HepG2 (cell line): Measurements from ENCODE around the gene PLD4. TPM values are rescaled to one million over a fixed set of nuclear protein-coding genes. Genes with fewer than 3 reads are reported as not detected.

Experiments
- ATAC-seq: fragments of 200-7000 bp; cut with Tn5 transposase; 3 replicates; pipeline ENCODE4 v1.9.1; 2020; ENCODE audit warnings: mild to moderate bottlenecking, moderate library complexity
- BruUV-seq: library from RNA; stranded (reverse); fragments of 400-500 nt; replicated peaks from 2 replicates; lab custom pipeline; 2021; lab: Mats Ljungman, UMichigan
- CTCF ChIA-PET: fragments of 300-600 bp; formaldehyde crosslinking; extraction: SDS; loops from one replicate; lab custom pipeline; 2021; ENCODE audit warnings: low total read pairs, inconsistent platforms, low intra/inter-chr PET ratio; lab: Yijun Ruan, JAX
- POLR2A ChIA-PET: fragments of 350-600 bp; sonication (Branson Sonifier 250); formaldehyde crosslinking; loops from one replicate; lab custom pipeline; 2020; ENCODE audit warnings: antibody characterized with exemption, inconsistent platforms; lab: Yijun Ruan, JAX
- DNase-seq: peaks from one replicate; pipeline ENCODE4 v3.0.0-alpha.2; 2015; ENCODE audit warnings: low spot score
- FAIRE-seq: peaks from 3 replicates; lab custom pipeline; 2011; peaks lifted over from hg19 to GRCh38; lab: Jason Lieb, UNC
- H2AFZ ChIP-seq: one replicate; pipeline ENCODE4 v1.6.1; 2011; ENCODE audit warnings: low read length, inconsistent platforms
- H3K27ac ChIP-seq: fragments of 300-600 bp; 3 replicates; pipeline ENCODE4 v1.8.0; 2011; ENCODE audit warnings: mixed run types, mild to moderate bottlenecking, mixed read lengths, low read length, inconsistent platforms; ENCODE audit not compliant: insufficient read depth; ENCODE audit errors: extremely low read length
- H3K27me3 ChIP-seq, 2 experiments: fragments of 200-600 bp in 1 of 2; 2 replicates in 1 of 2; 3 replicates in 1 of 2; pipeline versions ENCODE4 v1.6.0 to v1.8.0; 2011; ENCODE audit warnings: low read length in 2 of 2, mild to moderate bottlenecking in 2 of 2, moderate library complexity in 2 of 2, inconsistent platforms in 1 of 2; ENCODE audit not compliant: insufficient read depth in 2 of 2, control insufficient read depth in 1 of 2
- H3K36me3 ChIP-seq, 2 experiments: fragments of 200-600 bp in 1 of 2; replicated peaks in 1 of 2; 2 replicates in 1 of 2; 3 replicates in 1 of 2; pipeline versions ENCODE4 v1.5.1 to v1.8.0; 2011; ENCODE audit warnings: low read length in 2 of 2, inconsistent platforms in 1 of 2; ENCODE audit not compliant: insufficient read depth in 2 of 2, control insufficient read depth in 1 of 2
- H3K4me1 ChIP-seq: 2 replicates; pipeline ENCODE4 v1.5.1; 2012; ENCODE audit warnings: low read length, inconsistent platforms; ENCODE audit not compliant: insufficient read depth
- H3K4me2 ChIP-seq: 2 replicates; pipeline ENCODE4 v1.6.0; 2011; ENCODE audit warnings: low read depth, low read length, inconsistent platforms
- H3K4me3 ChIP-seq, 3 experiments: fragments of 200-600 bp in 1 of 3; sonication (generic), shearing (Covaris generic) in 1 of 3; replicated peaks in 1 of 3; 2 replicates each; pipeline ENCODE4 v1.5.1; 2011 to 2016; ENCODE audit warnings: low read length in 3 of 3, inconsistent platforms in 2 of 3, low read depth in 2 of 3, mild to moderate bottlenecking in 2 of 3, control low read depth in 1 of 3, mixed read lengths in 1 of 3; ENCODE audit not compliant: insufficient read depth in 1 of 3
- H3K79me2 ChIP-seq: one replicate; pipeline ENCODE4 v1.6.1; 2011; ENCODE audit warnings: low read length, inconsistent platforms; ENCODE audit not compliant: insufficient read depth
- H3K9ac ChIP-seq: 2 replicates; pipeline ENCODE4 v1.6.0; 2011; ENCODE audit warnings: mild to moderate bottlenecking, low read depth, low read length, inconsistent platforms; ENCODE audit not compliant: insufficient read depth
- H3K9me3 ChIP-seq: 2 replicates; pipeline ENCODE4 v1.5.1; 2012; ENCODE audit warnings: mild to moderate bottlenecking, low read length
- H4K20me1 ChIP-seq: 2 replicates; pipeline ENCODE4 v1.6.0; 2011; ENCODE audit warnings: inconsistent platforms, mild to moderate bottlenecking, low read length, moderate library complexity; ENCODE audit not compliant: insufficient read depth
- FOXJ3 ChIP-seq: sonication (generic); formaldehyde crosslinking; IDR thresholded peaks from 2 replicates; pipeline ENCODE4 v1.4.0; 2020; ENCODE audit warnings: missing genetic modification reagents, mild to moderate bottlenecking, borderline replicate concordance
- HCFC1 ChIP-seq: fragments of 150-350 bp; IDR thresholded peaks from 2 replicates; pipeline ENCODE4 v1.6.1; 2014; ENCODE audit warnings: low read depth, low read length
- KLF16 ChIP-seq, 2 experiments: sonication (generic) in 1 of 2; formaldehyde crosslinking in 1 of 2; IDR thresholded peaks; 2 replicates each; pipeline versions ENCODE4 v1.6.1 to v1.8.0; 2016 to 2023; ENCODE audit warnings: missing genetic modification reagents in 2 of 2, missing compliant biosample characterization in 1 of 2
- MAF1 ChIP-seq: sonication (generic); formaldehyde crosslinking; IDR thresholded peaks from 2 replicates; pipeline ENCODE4 v1.5.0; 2020; ENCODE audit warnings: missing genetic modification reagents, borderline replicate concordance
- PHF21A ChIP-seq: sonication (generic); formaldehyde crosslinking; IDR thresholded peaks from 2 replicates; pipeline ENCODE4 v1.5.0; 2020; ENCODE audit warnings: mild to moderate bottlenecking, missing genetic modification reagents
- SMAD3 ChIP-seq: sonication (generic); formaldehyde crosslinking; IDR thresholded peaks from 2 replicates; pipeline ENCODE4 v1.4.0; 2020; ENCODE audit warnings: missing genetic modification reagents
- ZBTB3 ChIP-seq: sonication (generic); formaldehyde crosslinking; IDR thresholded peaks from 2 replicates; pipeline ENCODE4 v1.4.0; 2020; ENCODE audit warnings: low read depth, mild to moderate bottlenecking, moderate library complexity, missing genetic modification reagents, borderline replicate concordance
- ZBTB38 ChIP-seq: sonication (generic); formaldehyde crosslinking; IDR thresholded peaks from 2 replicates; pipeline ENCODE4 v1.5.1; 2020; ENCODE audit warnings: mild to moderate bottlenecking, missing genetic modification reagents
- ZBTB39 ChIP-seq: sonication (generic); formaldehyde crosslinking; IDR thresholded peaks from 2 replicates; pipeline ENCODE4 v1.5.0; 2020; ENCODE audit warnings: missing genetic modification reagents
- ZNF331 ChIP-seq: sonication (generic); formaldehyde crosslinking; IDR thresholded peaks from 2 replicates; pipeline ENCODE4 v1.4.0; 2020; ENCODE audit warnings: missing genetic modification reagents
- ZNF33B ChIP-seq: sonication (generic); formaldehyde crosslinking; IDR thresholded peaks from 2 replicates; pipeline ENCODE4 v1.5.1; 2020; ENCODE audit warnings: mild to moderate bottlenecking, missing genetic modification reagents
- WGBS: methylation state at CpG from one replicate; pipeline ENCODE4 v1.1.6; 2017; ENCODE audit warnings: low lambda C conversion rate; 5-methylcytosine and 5-hydroxymethylcytosine counted together
- in situ Hi-C: cut with HindIII; loops from 2 replicates; pipeline ENCODE4 v1.10.0; 2017; ENCODE audit warnings: low pct_unique_long_range_greater_than_20kb; ENCODE audit not compliant: extremely low pct_ligation_motif_present
- intact Hi-C: fragments of 100-400 bp; cut with micrococcal nuclease; formaldehyde crosslinking; loops from one replicate; pipeline ENCODE4 v1.10.0; 2022; ENCODE audit not compliant: unreplicated experiment
- polyA plus RNA-seq, 8 experiments: library from polyadenylated mRNA; depleted of rRNA in 3 of 8; stranded (reverse) in 7 of 8; unstranded in 1 of 8; fragments of >200 nt; fragmentation: Illumina TruSeq in 4 of 8; extraction: Trizol in 4 of 8; gene quantifications; 2 replicates each; pipeline versions ENCODE4 v1.2.1 to v1.2.3, GENCODE V29; 2011 to 2016; ENCODE audit warnings: low read depth in 4 of 8, missing spikeins in 1 of 8, mixed read lengths in 1 of 8; ENCODE audit not compliant: insufficient read depth in 1 of 8
- total RNA-seq, 5 experiments: library from RNA; depleted of rRNA; stranded (reverse); fragments of >200 nt; fragmentation: Illumina TruSeq; extraction: Trizol; gene quantifications; 2 replicates each; pipeline ENCODE4 v1.2.3, GENCODE V29; 2016; ENCODE audit warnings: low read depth in 1 of 5

The PLD4 gene
- total and polyA plus RNA-seq, 2 of the 13 experiments (the other 11 are each of a cell fraction or from before 2014, with no cell fraction given) = not detected

- Histone ChIP-seq H3K9ac (no peak overlapping the region), H3K4me1 (peaks cover 62% of the 10 kb centered on the region), H3K79me2 (no peaks in the 10 kb centered on the region), H3K27me3 (peaks cover 18 to 77% of the 10 kb centered on the region in 2 experiments; a peak in 4 of 5 replicates), H3K27ac (no peak overlapping the region), H2AFZ (no peak overlapping the region), H3K9me3 (no peaks in the 10 kb centered on the region)
- no peak for DNase-seq
- no peak for ATAC-seq
- no peak for TF ChIP-seq ZNF33B (CRISPR knock-in tag)
- TF ChIP-seq ZBTB3 = no peak
- no peak for TF ChIP-seq SMAD3 (CRISPR knock-in tag)
- TF ChIP-seq, all 625 proteins: peak for 0
- POLR2A ChIA-PET = interaction anchor here (0.6 kb wide), 1 partner anchor 40 kb away, joined by 3 read pairs; the partner anchor contains the start of gene CDCA4
- H3K4me3 ChIP-seq = no peak overlapping the region
- BruUV-seq = no TSS peak
- CTCF ChIA-PET = interaction anchor here (6.7 kb wide), 1 partner anchor 64 kb away, joined by 146 read pairs; no protein-coding TSS in a partner anchor
- intact Hi-C loops = no loop called here
- in situ Hi-C loops = no loop called here
- 57% methylated on average over 19 of the region's 22 CpGs for WGBS
- no peaks in the 10 kb centered on the region for H4K20me1 ChIP-seq
- FAIRE-seq = no peak
- no peaks in the 10 kb centered on the region for H3K36me3 ChIP-seq
- 0 out of 2 replicates have a peak overlapping the region, but pooled peaks have one; percentile 36 for H3K4me2 ChIP-seq
Measured at GRCh38 chr14:104980611-104981531, 56.2 kb downstream of the PLD4 start.

GRCh38 chr14:104981699-104982541 lies 57.2 kb downstream of the PLD4 start:
- H3K9me3 ChIP-seq = no peaks in the 10 kb centered on the region
- intact Hi-C loops (no loop called here), in situ Hi-C loops (no loop called here)
- FAIRE-seq = no peak
- CTCF ChIA-PET = no interaction called here
- H3K27me3 ChIP-seq = peaks cover 15 to 69% of the 10 kb centered on the region in 2 experiments; a peak in 4 of 5 replicates
- no peaks in the 10 kb centered on the region for H4K20me1 ChIP-seq
- 79% methylated on average over 5 of the region's 17 CpGs for WGBS
- H3K9ac ChIP-seq = no peak overlapping the region
- TF ChIP-seq FOXJ3 (no peak), ZBTB38 (CRISPR knock-in tag) (no peak), MAF1 (CRISPR knock-in tag) (no peak), ZNF331 (CRISPR knock-in tag) (no peak), ZBTB39 (CRISPR knock-in tag) (no peak), HCFC1 (no peak), PHF21A (no peak), KLF16 (CRISPR knock-in tag; IDR thresholded peaks at IDR 0.05) (no peak)
- no peak overlapping the region for H3K27ac ChIP-seq
- no peak overlapping the region for H3K4me2 ChIP-seq
- no peak overlapping the region for H2AFZ ChIP-seq
- H3K4me1 ChIP-seq = peaks cover 61% of the 10 kb centered on the region
- POLR2A ChIA-PET = interaction anchor here (0.6 kb wide), 1 partner anchor 39 kb away, joined by 3 read pairs; the partner anchor contains the start of gene CDCA4
- H3K79me2 ChIP-seq = no peaks in the 10 kb centered on the region
- no peak overlapping the region for H3K4me3 ChIP-seq
- no TSS peak for BruUV-seq
- no peaks in the 10 kb centered on the region for H3K36me3 ChIP-seq
- no peak for ATAC-seq
- DNase-seq = no peak
